ENCODE results near the gene IL17D. TPM values are rescaled to one million over a fixed set of nuclear protein-coding genes. Genes with fewer than 3 reads are reported as not detected.

The IL17D gene
- total RNA-seq, 4 donors from 2014 or later: 4.2 to 9.9 (median 6.7) TPM

DNA sequence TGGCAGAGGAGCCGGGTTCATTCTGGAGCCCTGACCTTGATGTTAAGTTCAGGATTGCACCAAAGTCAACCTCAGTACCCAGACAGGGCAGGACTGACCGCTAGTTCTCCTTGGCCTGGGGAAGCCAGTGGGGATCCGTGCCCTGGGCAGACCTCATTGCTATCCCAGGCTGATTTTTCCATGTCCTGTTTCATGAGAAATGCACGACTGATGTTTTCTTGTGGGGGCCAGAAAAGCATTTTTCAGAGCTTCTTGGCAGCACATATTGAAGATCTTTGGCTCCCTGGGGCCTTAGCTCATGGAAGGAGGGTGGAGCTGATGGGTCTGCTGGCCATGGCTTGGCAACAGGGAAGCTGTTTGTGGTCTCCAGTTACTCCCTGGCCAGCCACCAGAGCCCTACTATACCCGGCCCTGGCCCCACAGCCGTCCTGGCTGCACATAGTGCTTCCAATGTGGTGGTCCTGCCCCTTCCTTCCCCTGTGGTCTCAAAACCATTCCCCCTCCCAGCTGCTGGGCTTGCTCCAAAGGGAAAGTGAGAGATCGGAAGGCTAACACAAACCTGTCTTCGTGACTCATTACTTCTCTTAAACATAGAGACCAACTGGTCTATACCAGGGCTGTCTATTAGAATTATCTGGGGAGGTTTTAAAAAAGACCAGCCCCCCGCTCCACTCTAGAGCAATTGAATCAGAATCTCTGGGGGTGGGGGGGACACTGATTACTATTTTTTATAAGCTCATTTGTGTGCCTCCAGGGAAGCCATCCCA, 11.2 kb downstream of the IL17D start:
- TF ChIP-seq EP300 (IDR thresholded peaks at IDR 0.05): no peak
- TF ChIP-seq POLR2A (IDR thresholded peaks at IDR 0.05; ENCODE audit: low read depth): no peak
- no peak for TF ChIP-seq POLR2AphosphoS5 (IDR thresholded peaks at IDR 0.05)
- TF ChIP-seq, protein P1, sequence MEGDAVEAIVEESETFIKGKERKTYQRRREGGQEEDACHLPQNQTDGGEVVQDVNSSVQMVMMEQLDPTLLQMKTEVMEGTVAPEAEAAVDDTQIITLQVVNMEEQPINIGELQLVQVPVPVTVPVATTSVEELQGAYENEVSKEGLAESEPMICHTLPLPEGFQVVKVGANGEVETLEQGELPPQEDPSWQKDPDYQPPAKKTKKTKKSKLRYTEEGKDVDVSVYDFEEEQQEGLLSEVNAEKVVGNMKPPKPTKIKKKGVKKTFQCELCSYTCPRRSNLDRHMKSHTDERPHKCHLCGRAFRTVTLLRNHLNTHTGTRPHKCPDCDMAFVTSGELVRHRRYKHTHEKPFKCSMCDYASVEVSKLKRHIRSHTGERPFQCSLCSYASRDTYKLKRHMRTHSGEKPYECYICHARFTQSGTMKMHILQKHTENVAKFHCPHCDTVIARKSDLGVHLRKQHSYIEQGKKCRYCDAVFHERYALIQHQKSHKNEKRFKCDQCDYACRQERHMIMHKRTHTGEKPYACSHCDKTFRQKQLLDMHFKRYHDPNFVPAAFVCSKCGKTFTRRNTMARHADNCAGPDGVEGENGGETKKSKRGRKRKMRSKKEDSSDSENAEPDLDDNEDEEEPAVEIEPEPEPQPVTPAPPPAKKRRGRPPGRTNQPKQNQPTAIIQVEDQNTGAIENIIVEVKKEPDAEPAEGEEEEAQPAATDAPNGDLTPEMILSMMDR (IDR thresholded peaks at IDR 0.05): no peak
- peak overlapping the region; percentile 67 to 79 (median 71) for H3K27ac ChIP-seq (replicated peaks in 1 of 4)
- DNase-seq (ENCODE audit: extremely low spot score): no peak
- peaks cover 24 to 34% (median 32%) of the 10 kb centered on the region in 4 donors for H3K4me1 ChIP-seq
- intact Hi-C loops (cut with DNase I): loop anchor here (5.0 kb wide), 3 partner anchors 58 to 222 kb away; partner anchors contain the start of gene EEF1AKMT1
- H3K9me3 ChIP-seq: no peaks in the 10 kb centered on the region
- peaks cover 0 to 4% (median 0%) of the 10 kb centered on the region in 4 donors for H3K27me3 ChIP-seq
- WGBS: 34% methylated on average over 7 of the region's 9 CpGs
- peak overlapping the region; percentile 17 to 37 (median 24) for H3K4me3 ChIP-seq
- H3K36me3 ChIP-seq: no peaks in the 10 kb centered on the region

DNA sequence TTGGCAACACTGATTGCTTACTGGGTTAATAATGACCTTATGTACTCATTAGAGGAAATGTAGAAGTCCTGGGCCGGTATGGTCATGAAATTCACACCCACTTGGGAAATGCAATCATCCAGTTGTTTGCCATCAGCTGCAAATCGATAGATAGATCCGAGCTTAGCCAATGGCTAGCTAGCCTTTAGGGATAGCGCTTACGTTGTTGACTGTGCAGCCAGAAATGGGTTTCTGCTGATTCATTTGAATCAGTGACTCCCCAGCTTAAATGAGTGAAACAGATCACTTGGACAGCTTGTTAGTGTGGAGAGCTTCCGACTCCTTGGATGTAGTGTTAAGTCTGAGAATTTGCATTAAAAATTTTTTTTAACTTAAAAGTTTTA, 11.8 kb downstream of the IL17D start:
- 80% methylated on average over 6 of the region's 6 CpGs for WGBS
- Histone ChIP-seq H3K9me3 (no peaks in the 10 kb centered on the region), H3K27me3 (peaks cover 0 to 4% (median 0%) of the 10 kb centered on the region in 4 donors), H3K4me1 (peaks cover 24 to 33% (median 30%) of the 10 kb centered on the region in 4 donors), H3K27ac (replicated peaks in 1 of 4) (peak overlapping the region; percentile 67 to 79 (median 71)), H3K4me3 (peak overlapping the region in 1 of 4 donors; percentile 22), H3K36me3 (no peaks in the 10 kb centered on the region)
- intact Hi-C loops (cut with DNase I): no loop called here
- no peak for DNase-seq (ENCODE audit: extremely low spot score)
- TF ChIP-seq EP300 (IDR thresholded peaks at IDR 0.05) (no peak), POLR2AphosphoS5 (IDR thresholded peaks at IDR 0.05) (no peak), POLR2A (IDR thresholded peaks at IDR 0.05; ENCODE audit: low read depth) (no peak)
- TF ChIP-seq, protein P1 (IDR thresholded peaks at IDR 0.05): no peak

DNA sequence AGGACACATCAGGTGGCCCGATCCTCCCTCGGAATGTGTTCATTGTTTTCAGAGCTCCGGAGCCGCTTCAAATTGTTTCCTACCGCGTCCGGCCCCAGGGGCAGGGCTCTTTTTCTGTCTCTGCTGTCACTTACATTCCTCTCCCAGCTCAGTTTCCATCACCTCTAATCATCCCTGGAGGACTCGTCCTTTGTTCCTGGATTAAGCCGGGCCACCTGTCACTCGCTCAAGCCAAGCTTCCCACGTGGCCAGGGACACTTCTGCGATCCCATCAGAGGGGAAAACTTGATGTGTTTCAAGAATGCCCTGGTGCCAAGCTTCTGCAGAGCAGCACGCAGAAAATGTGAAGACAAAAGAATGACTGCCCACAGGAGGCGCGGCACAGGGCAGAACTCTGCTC, 13.5 kb downstream of the IL17D start:
- H3K4me1 ChIP-seq: peaks cover 31 to 43% (median 40%) of the 10 kb centered on the region in 4 donors
- intact Hi-C loops (cut with DNase I): no loop called here
- no peak overlapping the region for H3K4me3 ChIP-seq
- no peak for TF ChIP-seq POLR2AphosphoS5 (IDR thresholded peaks at IDR 0.05)
- TF ChIP-seq POLR2A (IDR thresholded peaks at IDR 0.05; ENCODE audit: low read depth): no peak
- TF ChIP-seq, protein P1 (IDR thresholded peaks at IDR 0.05): no peak
- no peak for TF ChIP-seq EP300 (IDR thresholded peaks at IDR 0.05)
- peaks cover 0 to 17% (median 0%) of the 10 kb centered on the region in 4 donors for H3K27me3 ChIP-seq
- 86% methylated on average over 15 of the region's 15 CpGs for WGBS
- no peak overlapping the region for H3K27ac ChIP-seq (replicated peaks in 1 of 4)
- DNase-seq (ENCODE audit: extremely low spot score): no peak
- no peaks in the 10 kb centered on the region for H3K36me3 ChIP-seq
- H3K9me3 ChIP-seq: no peaks in the 10 kb centered on the region

DNA sequence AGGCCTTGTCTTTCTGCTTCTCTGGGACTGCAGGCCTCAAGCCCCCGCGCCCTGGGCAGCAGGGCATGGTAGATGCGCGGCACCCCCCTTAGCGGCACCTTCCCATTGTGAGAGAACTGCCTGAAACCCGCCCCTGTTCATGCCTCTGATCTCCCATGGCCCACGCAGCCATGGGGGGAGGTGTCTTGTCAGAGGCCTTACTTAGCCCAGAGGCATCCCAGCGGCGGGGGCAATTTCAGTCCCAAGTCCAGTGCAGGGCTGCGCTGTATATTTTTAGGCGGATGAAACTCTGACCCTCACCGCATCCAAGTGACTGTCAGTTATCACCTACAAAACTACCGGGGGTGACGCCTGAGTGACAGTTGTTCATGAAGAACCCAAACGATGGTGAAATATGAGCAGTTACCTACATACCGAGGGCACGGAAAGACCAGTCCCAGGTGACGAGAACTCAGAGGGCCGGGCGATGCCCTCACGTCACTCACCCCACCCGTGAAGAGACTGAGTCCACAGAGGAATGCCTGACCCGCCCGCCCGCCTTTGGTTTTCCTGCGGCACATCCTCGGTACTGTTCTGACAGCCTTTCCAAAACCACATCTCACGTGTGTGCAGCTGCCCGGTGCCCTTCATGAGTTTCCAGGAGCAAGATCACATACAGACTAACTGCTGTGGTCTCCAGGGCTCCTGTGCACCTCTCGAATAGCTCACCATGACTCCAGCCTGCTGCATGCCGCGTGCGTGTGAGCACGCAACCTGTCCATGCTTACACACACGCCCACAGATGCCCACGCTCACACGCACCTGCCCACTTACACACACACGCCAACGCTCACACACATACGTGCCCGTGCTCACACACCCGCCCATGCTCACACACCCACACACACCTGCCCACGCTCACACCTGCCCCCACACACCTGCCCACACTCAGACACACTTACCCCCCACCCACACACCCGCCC, 14.4 kb downstream of the IL17D start:
- 91% methylated on average over 43 of the region's 44 CpGs for WGBS
- H3K27me3 ChIP-seq: peaks cover 0 to 19% (median 0%) of the 10 kb centered on the region in 4 donors
- intact Hi-C loops (cut with DNase I): no loop called here
- H3K27ac ChIP-seq (replicated peaks in 1 of 4): no peak overlapping the region
- TF ChIP-seq, protein P1 (IDR thresholded peaks at IDR 0.05): no peak
- TF ChIP-seq POLR2AphosphoS5 (IDR thresholded peaks at IDR 0.05) (no peak), POLR2A (IDR thresholded peaks at IDR 0.05; ENCODE audit: low read depth) (no peak), EP300 (IDR thresholded peaks at IDR 0.05) (no peak)
- no peaks in the 10 kb centered on the region for H3K9me3 ChIP-seq
- no peak for DNase-seq (ENCODE audit: extremely low spot score)
- peaks cover 25 to 39% (median 35%) of the 10 kb centered on the region in 4 donors for H3K4me1 ChIP-seq
- no peak overlapping the region for H3K4me3 ChIP-seq
- H3K36me3 ChIP-seq: no peaks in the 10 kb centered on the region
